GM12874 (cell line): ENCODE data around the gene GNS.

Experiments
- TF ChIP-seq, protein P1 (sequence below): IDR thresholded peaks from 2 replicates; pipeline ENCODE4 v1.5.1; 2011; ENCODE audit warnings: low read depth, mild to moderate bottlenecking, control low read depth, low read length, moderate library complexity; ENCODE audit not compliant: insufficient read depth

The GNS gene

DNA sequence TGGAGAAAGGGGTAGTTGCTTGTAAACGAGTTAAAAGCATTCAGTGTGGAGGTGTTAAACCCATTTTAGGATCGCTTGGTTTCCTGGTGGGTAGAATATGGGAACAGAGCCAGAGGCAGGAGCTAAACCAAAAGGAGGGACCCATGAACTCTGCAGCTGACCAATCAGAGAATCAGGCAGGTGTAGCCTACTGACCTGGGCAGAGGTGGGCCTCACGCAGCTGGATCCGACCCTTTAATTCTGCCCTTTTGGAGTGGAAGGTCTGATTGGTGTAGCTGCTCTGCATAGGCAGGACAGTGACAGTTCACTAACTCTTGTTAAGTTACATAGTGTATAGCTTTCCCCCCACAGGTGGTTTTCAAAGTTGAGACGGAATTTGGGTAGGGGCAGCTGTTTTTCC is 63.7 kb downstream of the GNS start:
- TF ChIP-seq, protein P1, sequence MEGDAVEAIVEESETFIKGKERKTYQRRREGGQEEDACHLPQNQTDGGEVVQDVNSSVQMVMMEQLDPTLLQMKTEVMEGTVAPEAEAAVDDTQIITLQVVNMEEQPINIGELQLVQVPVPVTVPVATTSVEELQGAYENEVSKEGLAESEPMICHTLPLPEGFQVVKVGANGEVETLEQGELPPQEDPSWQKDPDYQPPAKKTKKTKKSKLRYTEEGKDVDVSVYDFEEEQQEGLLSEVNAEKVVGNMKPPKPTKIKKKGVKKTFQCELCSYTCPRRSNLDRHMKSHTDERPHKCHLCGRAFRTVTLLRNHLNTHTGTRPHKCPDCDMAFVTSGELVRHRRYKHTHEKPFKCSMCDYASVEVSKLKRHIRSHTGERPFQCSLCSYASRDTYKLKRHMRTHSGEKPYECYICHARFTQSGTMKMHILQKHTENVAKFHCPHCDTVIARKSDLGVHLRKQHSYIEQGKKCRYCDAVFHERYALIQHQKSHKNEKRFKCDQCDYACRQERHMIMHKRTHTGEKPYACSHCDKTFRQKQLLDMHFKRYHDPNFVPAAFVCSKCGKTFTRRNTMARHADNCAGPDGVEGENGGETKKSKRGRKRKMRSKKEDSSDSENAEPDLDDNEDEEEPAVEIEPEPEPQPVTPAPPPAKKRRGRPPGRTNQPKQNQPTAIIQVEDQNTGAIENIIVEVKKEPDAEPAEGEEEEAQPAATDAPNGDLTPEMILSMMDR: no peak

DNA sequence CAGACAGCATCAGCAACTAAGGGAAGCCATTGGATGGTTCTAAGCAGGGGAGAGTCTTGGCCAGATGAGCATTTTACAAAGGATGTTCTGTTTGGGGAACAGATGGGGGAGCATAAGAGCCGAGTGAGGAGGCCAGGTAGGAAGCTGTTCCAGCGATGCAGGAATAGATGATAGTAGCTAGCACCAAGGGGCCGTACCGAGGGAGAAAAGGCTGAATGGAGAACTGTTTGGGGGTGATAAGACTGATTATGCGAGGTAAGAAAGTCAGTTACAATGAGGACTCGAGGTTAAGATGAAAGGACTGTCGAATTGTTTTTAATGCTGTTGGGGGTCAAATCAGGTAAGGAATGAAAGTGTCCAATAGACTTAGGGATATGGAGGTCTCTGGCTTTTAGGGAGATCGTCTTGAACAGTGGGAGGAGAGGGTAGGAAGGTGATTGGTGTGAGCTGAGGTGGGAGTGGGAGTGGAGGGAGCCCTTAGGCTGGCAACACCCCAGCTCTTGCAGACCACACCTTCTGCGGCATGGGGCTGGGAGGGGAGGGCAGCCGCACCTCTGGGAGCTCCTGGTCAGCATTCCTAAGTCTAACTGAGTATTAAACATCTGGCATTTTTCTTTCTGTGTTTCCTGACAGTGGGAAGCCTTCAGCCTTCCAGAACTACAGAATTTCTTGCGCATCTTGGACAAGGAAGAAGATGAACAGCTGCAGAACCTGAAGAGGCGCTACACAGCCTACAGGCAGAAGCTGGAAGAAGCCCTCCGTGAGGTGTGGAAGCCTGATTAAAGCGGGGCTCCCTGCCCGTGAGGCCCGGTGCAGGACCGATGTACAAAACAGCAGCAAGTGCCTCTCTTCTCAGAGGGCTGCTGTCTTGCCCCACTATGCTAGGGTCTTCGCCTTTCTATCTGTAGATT is 64.8 kb downstream of the GNS start:
- TF ChIP-seq, protein P1: no peak

DNA sequence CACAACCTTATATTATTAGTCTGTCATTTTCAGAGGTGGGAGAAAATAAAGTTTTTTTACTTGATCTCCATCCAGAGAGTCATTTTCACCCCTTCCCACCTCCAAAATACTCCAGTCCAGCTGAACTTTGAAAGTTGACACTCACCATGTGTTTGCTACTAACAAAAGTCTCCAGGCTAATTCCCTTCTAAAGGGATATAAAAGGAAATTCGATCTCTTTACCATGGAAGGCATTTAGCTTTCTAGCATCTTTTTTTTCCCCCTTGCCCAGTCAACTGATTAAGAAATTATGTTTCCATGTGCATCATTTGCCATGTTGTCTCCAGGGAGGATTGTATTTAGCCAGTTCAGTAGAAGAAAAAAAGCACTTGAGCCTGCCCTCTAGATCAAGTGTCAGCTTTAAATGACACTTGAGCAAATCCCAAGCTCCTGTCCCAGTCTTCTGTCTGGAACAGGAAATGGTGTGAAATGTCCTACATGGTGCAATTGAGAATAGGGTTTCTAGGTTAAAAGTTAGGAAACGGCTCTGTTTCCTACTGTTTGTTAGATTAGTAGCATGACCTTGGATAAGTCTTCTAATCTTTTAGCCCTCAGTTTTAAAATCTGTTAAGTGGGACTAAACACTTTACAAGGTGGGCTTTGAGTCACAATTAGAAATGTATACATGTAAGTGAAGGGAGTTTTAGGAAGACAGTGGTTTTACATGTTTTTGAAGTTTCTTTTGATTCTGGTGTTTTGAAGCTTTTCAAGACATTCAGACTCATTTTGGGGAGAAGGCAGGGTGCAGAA is 67.2 kb downstream of the GNS start:
- TF ChIP-seq, protein P1: no peak

DNA sequence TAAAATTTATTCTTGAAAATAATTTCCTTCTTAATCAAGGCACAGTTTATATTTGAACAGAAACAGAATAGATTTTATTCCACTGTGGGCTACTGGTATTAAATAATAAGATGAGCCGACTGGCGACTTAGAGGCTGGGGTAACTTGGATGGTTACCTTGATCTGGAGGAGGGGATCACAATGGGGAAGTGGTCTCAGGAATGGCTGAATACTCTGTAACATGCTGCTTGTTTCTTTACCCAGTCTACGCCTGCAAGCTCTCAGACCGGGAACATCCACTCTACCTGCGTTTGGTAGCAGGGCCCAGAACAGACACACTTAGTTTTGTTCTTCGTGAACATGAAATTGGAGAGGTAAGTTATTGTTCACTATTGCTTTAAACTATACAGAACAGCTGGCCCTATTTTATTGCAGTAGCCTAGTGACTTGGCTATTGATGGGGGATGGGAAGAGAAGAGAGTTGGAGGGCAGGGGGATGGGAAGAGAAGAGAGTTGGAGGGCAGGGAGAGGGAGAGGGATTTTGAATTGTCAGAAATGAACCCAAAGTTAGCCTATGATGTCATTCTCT is 67.9 kb downstream of the GNS start:
- TF ChIP-seq, protein P1: no peak

DNA sequence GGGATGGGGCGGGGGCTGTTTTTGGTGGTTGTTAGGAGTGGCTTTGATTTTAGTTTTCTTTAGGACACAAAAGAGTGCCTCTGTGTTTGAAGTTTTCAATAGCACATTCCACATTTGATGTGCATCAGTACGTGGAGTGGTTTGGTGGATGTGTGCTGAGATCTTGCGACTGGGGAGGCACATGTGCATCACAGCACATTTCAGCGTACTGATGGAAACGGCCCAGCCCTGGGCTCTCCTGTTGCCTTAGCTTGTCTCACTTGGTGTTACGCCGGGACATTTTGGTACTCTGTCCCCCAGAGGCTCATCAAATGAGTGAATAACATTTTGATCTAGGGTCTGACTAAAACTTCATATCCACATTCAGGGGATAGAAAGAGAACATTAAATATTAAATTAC is 70.5 kb downstream of the GNS start:
- TF ChIP-seq, protein P1: no peak

DNA sequence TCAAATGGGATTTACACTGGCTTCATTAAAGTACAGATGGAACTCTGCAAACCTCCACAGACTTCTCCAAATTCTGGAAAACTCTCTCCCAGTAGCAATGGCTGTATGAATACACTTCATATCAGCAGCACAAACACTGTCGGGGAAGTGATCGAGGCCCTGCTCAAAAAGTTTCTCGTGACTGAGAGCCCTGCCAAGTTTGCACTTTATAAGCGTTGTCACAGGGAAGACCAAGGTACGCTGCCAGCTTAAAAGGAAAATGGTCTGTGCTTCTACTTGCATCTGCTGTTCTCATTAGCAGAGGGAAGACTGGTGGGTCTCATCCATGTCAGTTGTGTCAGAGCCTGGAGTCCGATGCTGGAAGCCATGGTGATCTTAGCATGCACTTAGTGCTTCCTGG is 71.0 kb downstream of the GNS start:
- TF ChIP-seq, protein P1: no peak

DNA sequence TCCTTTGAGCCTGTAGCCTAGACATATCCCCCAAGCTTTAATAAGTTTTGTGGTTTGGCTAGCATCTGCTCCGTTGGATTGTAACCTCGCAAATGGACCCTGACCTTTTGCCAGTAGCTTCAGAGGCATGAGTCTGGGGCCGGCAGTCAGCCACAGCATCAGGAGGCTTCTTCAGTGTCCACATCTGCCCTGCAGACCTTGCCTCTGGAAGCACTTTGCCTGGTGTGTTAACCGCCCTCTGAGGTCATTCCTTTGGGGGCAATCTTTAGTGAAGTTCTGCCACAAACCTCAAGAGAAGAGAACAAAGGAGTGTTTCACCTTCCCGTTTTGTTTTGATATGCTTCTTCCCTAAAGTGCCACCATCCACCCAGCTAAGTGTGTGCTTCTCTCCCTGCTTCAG is 71.4 kb downstream of the GNS start:
- TF ChIP-seq, protein P1: no peak
